Adrenal gland (tissue), 5 donors: Measurements from ENCODE around the gene MBNL1.

Source experiments
- POLR2A ChIP-seq, 2 donors: fragments of 450-650 bp; IDR thresholded peaks; one replicate each; pipeline ENCODE4 v1.6.1; 2017; ENCODE audit warnings: antibody characterized with exemption in 2 of 2, mild to moderate bottlenecking in 2 of 2, moderate library complexity in 1 of 2
- TF ChIP-seq, protein P1 (sequence below), 6 experiments: fragments of 450-650 bp in 4 of 6; fragments of 200-600 bp in 2 of 6; sonication (generic) in 1 of 6; IDR thresholded peaks; 1 replicate in 5 of 6; 2 replicates in 1 of 6; pipeline versions ENCODE4 v1.5.1 to v1.8.0; 2016 to 2021; ENCODE audit warnings: antibody characterized with exemption in 6 of 6, mild to moderate bottlenecking in 2 of 6, moderate library complexity in 1 of 6
- donor health status: DM: no; HTN: no; CAD: no.

DNA sequence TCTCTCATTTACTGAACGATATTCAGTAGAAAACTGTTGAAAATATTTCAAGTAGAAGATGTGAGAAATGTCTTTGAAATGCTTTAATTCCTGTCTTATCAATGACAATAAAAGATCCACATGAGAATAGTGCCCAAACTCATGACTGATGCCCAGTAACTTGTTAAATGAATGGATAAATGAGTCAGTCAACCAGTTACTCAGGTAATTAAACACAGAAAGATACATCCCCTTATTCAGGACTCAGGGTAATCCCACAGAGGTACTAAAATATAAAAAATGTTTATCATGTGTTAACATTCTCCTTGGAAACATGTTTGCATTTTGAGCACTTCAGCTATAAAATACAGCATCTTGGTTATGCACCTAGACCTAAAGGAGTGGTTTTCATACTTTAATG, 169.5 kb downstream of the MBNL1 start:
- TF ChIP-seq POLR2A (IDR thresholded peaks at IDR 0.05), result no peak
- TF ChIP-seq, protein P1, sequence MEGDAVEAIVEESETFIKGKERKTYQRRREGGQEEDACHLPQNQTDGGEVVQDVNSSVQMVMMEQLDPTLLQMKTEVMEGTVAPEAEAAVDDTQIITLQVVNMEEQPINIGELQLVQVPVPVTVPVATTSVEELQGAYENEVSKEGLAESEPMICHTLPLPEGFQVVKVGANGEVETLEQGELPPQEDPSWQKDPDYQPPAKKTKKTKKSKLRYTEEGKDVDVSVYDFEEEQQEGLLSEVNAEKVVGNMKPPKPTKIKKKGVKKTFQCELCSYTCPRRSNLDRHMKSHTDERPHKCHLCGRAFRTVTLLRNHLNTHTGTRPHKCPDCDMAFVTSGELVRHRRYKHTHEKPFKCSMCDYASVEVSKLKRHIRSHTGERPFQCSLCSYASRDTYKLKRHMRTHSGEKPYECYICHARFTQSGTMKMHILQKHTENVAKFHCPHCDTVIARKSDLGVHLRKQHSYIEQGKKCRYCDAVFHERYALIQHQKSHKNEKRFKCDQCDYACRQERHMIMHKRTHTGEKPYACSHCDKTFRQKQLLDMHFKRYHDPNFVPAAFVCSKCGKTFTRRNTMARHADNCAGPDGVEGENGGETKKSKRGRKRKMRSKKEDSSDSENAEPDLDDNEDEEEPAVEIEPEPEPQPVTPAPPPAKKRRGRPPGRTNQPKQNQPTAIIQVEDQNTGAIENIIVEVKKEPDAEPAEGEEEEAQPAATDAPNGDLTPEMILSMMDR (IDR thresholded peaks at IDR 0.05), result no peak
